ENCODE data around the gene PGM2L1.

GRCh38 chr11:74339619-74340018, 58.6 kb downstream of the PGM2L1 start:
- TF ChIP-seq CTCF (IDR thresholded peaks at IDR 0.05) (no peak), POLR2A (IDR thresholded peaks at IDR 0.05) (no peak)

Data from uterus (tissue), 2 donors.